ENCODE data around the gene STRN4.
"Not testable (repeated sequence)": the region's sequence is repeated elsewhere in the genome, so short reads cannot be mapped to it uniquely, and the experiment has no call there.

The STRN4 gene

GRCh38 chr19:46773018-46773399 is 26.8 kb upstream of the STRN4 start:
- no peak for DNase-seq

GRCh38 chr19:46772170-46773017 is 26.1 kb upstream of the STRN4 start:
- no peak for DNase-seq

- DNase-seq: not testable (repeated sequence)
Observed at GRCh38 chr19:46768746-46769145, 22.5 kb upstream of the STRN4 start.

DNA sequence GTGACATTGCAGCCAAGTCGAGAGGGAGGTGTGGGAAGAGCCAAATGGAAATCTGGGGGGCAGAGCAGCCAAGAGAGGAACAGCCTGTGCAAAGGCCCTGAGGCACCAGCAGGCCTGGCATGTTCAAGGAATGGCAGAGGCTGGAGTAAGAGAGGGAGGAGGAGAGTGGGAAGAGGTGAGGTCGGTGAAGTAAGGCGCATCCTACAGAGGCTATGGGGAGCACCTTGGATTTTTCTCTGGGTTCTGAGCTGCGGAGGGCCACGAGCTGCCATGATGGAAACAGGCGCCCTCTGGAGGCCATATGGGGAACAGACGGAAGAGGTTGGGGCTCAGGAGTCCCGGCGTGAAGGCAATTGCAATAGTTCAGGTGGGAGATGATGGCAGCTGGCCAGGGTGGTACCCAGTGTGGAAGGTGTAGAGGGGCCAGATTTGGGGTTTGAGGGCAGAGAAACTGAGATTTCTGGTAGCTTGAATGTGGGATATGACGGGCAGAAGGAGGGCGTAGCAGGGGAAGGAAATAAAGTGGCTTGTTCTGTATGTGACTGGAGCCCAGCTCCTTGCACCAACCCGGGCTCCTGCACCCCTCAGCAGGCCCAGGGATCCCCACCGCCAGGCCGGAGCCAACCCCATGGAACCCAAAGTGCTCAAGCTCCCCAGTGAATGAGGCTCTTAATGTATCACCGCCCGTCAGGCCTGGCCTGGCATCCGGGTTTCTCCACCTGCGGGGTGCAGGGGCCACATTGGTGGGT is 20.5 kb upstream of the STRN4 start:
- peak in 1 of 2 experiments; percentile 42 for DNase-seq

DNA sequence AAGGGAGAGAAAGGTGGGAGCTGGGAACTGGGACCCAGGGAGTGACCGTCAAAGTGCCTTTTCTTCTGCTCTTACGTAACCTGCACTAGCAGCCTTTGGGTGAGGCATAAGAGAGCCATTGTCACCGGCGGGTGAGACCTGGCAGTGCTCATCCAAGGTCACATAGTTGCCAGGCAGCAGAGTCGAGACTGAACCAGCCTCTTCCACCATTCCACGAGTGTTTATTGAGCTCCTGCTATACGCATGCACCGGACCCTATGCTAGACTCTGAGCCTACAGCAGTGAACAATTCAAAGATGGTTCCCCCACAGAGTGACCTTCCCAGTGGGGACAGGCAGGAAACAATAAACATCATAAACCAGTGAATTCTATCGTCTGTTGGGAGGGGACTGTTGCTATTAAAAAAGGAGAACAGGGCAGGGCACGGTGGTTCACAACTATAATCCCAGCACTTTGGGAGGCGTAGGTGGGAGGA is 18.6 kb upstream of the STRN4 start:
- DNase-seq: no peak

GRCh38 chr19:46762245-46762890 is 16.1 kb upstream of the STRN4 start:
- no peak for DNase-seq

DNA sequence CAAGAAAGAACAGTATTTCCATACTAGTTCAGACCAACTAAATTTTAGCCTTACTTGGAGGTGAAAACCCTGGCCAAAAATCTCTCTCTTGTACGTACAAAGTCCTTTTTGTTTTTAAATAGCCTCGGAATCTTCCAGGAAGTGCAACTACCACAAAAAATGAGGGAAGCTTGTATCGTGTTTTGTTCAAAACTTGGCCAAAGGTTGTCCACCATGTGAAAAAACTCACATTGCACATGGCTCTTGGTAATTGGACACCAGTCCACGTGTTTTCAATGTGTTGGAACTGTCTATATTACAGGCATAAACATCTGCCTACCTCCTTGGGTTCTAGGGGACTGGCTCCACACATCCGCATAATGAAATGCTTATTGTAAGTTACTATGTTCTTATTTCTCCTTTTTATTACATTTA is 15.2 kb upstream of the STRN4 start:
- no peak for DNase-seq

DNA sequence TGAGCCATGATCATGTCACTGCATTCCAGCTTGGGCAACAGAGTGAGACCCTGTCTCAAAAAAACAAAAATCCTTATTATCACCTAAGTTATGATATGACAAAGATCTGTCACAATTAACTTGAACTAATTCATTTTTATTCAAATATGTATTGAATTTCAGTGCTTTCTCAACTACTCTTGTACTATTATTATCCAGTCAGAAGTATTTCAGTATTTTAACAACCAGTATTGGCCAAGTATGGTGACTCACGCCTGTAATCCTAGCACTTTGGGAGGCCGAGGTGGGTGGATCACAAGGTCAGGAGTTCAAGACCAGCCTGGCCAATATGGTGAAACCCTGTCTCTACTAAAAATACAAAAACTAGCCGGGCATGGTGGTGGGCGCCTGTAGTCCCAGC is 14.6 kb upstream of the STRN4 start:
- not testable (repeated sequence) for DNase-seq

- no peak for DNase-seq
Observed at GRCh38 chr19:46760363-46760762, 14.1 kb upstream of the STRN4 start.

- DNase-seq: peak in 1 of 2 experiments; percentile 45
Observed at GRCh38 chr19:46759817-46760333, 13.6 kb upstream of the STRN4 start.

- no peak for DNase-seq
Observed at GRCh38 chr19:46759206-46759605, 13.0 kb upstream of the STRN4 start.

- no peak for DNase-seq
Observed at GRCh38 chr19:46756544-46756888, 10.3 kb upstream of the STRN4 start.

GRCh38 chr19:46755853-46756543 is 9.7 kb upstream of the STRN4 start:
- DNase-seq: no peak

DNA sequence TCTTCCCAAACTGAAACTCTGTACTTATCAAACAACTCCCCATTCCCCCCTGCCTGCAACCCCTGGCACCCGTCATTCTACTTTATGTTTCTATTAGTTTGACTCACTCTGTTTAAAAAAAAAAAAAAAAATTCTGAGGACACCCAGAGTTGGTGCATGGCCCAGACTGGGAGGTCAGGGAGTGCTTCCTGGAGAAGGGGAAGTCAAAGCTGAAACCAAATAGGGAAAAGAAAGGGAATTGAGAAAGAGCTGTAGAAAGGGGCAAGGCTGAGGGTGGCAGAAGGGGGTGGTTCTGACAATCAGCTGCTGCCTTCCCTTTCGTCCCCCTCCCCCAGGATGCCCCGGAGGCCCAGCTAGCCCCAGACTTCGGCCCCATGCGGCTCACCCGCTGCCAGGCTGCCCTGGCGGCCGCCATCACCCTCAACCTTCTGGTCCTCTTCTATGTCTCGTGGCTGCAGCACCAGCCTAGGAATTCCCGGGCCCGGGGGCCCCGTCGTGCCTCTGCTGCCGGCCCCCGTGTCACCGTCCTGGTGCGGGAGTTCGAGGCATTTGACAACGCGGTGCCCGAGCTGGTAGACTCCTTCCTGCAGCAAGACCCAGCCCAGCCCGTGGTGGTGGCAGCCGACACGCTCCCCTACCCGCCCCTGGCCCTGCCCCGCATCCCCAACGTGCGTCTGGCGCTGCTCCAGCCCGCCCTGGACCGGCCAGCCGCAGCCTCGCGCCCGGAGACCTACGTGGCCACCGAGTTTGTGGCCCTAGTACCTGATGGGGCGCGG is 9.0 kb upstream of the STRN4 start:
- no peak for DNase-seq

DNA sequence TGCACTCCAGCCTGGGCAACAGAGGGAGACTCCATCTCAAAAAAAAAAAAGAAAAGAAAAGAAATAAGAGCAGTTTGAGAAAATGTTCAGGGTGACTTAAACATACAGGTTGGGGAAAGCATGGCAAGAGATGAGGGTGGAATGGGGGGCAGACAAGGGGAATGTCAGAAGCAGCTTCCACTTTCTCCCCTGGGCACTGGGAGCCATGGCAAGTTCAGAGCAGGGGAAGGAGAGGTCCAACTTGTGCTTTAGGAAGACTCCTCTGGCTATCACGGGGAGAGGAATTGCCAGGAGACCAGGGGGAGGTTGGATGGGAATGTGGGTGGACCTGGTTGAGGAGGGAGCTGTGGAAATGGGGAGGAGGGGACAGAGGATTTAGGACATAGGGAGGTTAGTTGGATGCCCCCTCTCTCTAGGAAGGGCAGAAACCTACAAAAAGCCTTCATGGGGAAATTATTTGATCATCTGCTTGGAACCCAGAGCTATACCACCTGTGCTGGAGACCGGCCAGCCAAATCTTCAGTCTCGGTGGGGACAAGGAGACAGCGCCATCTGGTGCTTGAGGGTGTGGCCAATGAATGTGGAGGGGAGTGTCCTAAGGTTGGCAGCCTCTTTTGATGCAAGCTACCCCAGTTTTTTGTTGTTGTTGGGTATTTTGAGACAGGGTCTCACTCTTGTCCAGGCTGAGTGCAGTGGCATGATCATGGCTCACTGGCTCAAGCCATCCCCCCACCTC is 7.3 kb upstream of the STRN4 start:
- peak; percentile 24 to 51 for DNase-seq

DNA sequence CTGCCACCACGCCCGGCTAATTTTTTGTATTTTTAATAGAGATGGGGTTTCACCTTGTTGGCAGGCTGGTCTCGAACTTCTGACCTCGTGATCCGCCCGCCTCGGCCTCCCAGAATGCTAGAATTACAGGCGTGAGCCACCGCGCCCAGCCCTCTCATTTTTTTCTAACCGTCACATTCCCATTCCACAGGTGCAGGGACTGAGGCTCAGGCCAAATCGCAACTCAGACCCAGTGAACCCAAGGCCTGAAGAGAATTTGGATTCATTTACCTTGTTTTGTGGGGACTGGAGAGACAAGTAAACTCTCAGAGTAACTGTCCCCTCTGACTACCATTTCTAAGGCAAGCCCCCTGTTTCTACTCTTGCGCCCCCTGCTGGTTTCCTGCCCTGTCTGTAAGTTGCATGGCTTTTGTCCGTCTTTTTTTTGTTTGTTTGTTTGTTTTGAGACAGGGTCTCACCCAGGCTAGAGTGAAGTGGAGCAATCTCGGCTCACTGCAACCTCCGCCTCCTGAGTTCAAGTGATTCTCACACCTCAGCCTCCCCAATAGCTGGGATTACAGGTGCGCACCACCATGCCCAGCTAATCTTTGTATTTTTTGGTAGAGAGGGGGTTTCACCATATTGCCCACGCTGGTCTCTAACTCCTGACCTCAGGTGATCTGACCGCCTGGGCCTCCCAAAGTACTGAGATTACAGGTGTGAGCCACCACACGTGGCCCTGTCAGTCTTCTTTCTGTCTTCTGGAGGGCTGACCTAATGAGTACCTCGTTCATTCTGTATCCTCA is 2.3 kb upstream of the STRN4 start:
- DNase-seq: peak; percentile 58 to 75

- peak in 1 of 2 experiments; percentile 31 for DNase-seq
Observed at GRCh38 chr19:46745521-46746280, 549 bp downstream of the STRN4 start, which contains the start of gene FKRP. Gene FKRP (plus strand): TSS chr19:46746057. CDS start chr19:46755451, 9,394 bp downstream.

DNA sequence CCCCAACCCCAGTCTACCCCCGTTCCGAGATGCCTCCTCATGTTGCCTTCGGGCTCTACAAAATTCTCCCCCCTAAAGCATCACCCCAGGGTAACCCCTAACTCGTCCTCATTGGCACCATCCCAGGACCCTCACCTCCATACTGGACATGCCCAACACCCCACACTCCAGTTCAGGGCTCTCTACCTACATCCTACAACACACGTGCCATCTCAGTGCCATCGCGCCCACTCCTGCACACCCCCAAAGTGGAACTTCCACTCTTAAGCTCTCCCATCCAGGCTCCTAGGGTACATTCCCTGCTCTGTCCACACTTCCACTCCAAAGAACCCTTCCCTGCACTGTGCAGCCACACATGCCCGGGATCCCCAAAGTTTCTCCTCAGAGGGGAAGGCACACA is 1.2 kb downstream of the STRN4 start:
- DNase-seq: no peak

- DNase-seq: no peak
Observed at GRCh38 chr19:46744005-46744691, 2.1 kb downstream of the STRN4 start.

Data from NCI-H446 (cell line).